ENCODE measurements around the gene CDC25C.

DNA sequence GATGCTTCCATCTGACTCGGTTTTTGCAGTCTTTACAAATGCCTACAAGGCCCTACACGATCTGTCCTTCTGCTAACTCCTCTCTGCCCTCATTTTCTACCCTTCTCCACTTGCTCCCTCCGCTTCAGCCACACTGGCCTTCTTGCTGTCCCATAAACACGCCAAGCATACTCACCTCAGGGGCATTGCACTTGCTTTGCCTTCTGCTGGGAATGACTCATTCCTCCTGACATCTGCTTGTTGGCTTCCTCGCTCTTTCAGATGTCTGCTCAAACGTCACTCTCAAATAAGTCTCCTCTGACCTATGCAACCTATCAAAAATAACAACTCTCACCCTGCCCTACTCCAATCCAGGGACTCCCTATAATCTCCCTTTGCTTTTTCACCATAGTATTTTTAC is 28.2 kb downstream of the CDC25C start:
- TF ChIP-seq CTCF (conservative IDR thresholded peaks at IDR 0.05; ENCODE audit: low read length): no peak
- no peak for TF ChIP-seq EZH2phosphoT487 (IDR thresholded peaks at IDR 0.05; ENCODE audit: borderline replicate concordance)
